ENCODE data around the gene LRP4.
"Not testable (repeated sequence)": the region's sequence is repeated elsewhere in the genome, so short reads cannot be mapped to it uniquely, and the experiment has no call there.

GRCh38 chr11:46961886-46962285 lies 43.5 kb upstream of the LRP4 start:
- TF ChIP-seq POLR2A (IDR thresholded peaks at IDR 0.05; ENCODE audit: low read depth); CTCF (IDR thresholded peaks at IDR 0.05); EP300 (IDR thresholded peaks at IDR 0.05): not testable (repeated sequence)
